ENCODE results near the gene CTBP2. TPM values are rescaled to one million over a fixed set of nuclear protein-coding genes. Genes with fewer than 3 reads are reported as not detected.

The CTBP2 gene
- polyA plus RNA-seq, 1 donor (not counting 4 experiments of a cell fraction or from before 2014, with no cell fraction given) = 76.0 TPM

DNA sequence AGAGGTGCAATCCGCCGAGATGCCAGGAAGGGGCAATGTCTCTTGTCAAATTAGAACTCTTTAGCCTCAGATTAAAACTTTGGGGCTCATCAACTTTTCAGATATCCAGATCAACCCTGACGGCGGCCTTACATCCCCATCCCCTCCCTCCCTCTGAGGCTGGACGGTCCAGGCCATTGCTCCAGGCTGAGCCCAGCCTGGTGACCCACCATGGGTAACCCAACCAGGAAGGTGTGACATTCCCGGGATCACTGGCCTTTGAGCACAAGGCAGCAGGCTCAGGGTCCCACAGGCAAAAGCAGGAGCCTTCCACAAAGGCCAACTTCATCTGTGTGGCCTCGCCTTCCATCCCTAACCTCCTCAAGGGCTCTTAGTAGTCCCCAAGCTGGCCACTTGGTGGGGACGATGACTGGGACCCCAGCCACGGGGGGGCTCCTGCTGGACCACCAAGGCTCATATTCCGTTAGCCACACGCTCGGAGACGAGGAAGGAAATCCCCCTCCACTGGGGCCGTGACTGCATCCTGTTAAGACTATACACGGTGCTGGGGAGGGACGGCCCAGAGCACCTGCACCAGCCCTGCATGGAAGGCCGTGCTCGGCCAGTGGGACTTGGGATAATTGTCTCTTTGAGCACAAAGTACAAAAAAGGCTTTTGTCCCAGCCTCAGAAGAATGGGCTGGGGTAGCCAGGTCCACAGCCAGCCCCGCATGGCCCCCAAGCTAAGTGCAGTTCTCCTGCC, 155.6 kb downstream of the CTBP2 start:
- no peak for DNase-seq (ENCODE audit: low read depth, low spot score)
- H3K4me3 ChIP-seq (ENCODE audit: control insufficient read depth in 2 of 3, extremely low read depth in 1 of 3, insufficient read depth in 2 of 3, low read depth in 1 of 3, low read length in 3 of 3) = no peak overlapping the region
- H3K27ac ChIP-seq (ENCODE audit: control insufficient read depth, insufficient read depth, low read length) = no peak overlapping the region
- dilution Hi-C loops (cut with MboI; ENCODE audit: extremely low pct_ligation_motif_present, low sequenced_read_pairs) = no loop called here
- peaks cover 22% of the 10 kb centered on the region for H3K4me1 ChIP-seq (ENCODE audit: control insufficient read depth, extremely low read depth, insufficient read depth, low read length)
- no peak overlapping the region for H3K9ac ChIP-seq (ENCODE audit: control insufficient read depth, extremely low read depth, insufficient read depth, low read length)
- no peak overlapping the region for H2AFZ ChIP-seq (ENCODE audit: control insufficient read depth, low read length)
- H3K9me3 ChIP-seq (ENCODE audit: control insufficient read depth, low read depth, low read length) = no peaks in the 10 kb centered on the region
- H3K4me2 ChIP-seq (ENCODE audit: control insufficient read depth, extremely low read depth, insufficient read depth, low read depth, low read length) = no peak overlapping the region
- no peaks in the 10 kb centered on the region for H3K27me3 ChIP-seq (ENCODE audit: control insufficient read depth, extremely low read depth, insufficient read depth, low read length)
- TF ChIP-seq CTCF (optimal IDR thresholded peaks at IDR 0.05 in 1 of 3, IDR thresholded peaks at IDR 0.05 in 1 of 3, conservative IDR thresholded peaks at IDR 0.05 in 1 of 3; ENCODE audit: extremely low read depth in 1 of 3, insufficient read depth in 2 of 3, low read length in 3 of 3) = no peak
- no peak for TF ChIP-seq EZH2 (IDR thresholded peaks at IDR 0.05; ENCODE audit: low read length)
- no peak for FAIRE-seq
- H3K79me2 ChIP-seq (ENCODE audit: control insufficient read depth, insufficient read depth, low read length) = peaks cover 51% of the 10 kb centered on the region
- peaks cover 38 to 41% of the 10 kb centered on the region in 2 experiments for H3K36me3 ChIP-seq (ENCODE audit: control insufficient read depth in 2 of 2, extremely low read depth in 1 of 2, insufficient read depth in 2 of 2, low read length in 2 of 2)
- peaks cover 7% of the 10 kb centered on the region for H4K20me1 ChIP-seq (ENCODE audit: control insufficient read depth, extremely low read depth, insufficient read depth, low read length)
- H3K9me1 ChIP-seq (ENCODE audit: control insufficient read depth, extremely low read depth, insufficient read depth, low read length) = no peaks in the 10 kb centered on the region

- Histone ChIP-seq H2AFZ (ENCODE audit: control insufficient read depth, low read length) (no peak overlapping the region), H3K27ac (ENCODE audit: control insufficient read depth, insufficient read depth, low read length) (no peak overlapping the region), H3K4me2 (ENCODE audit: control insufficient read depth, extremely low read depth, insufficient read depth, low read depth, low read length) (no peak overlapping the region), H3K4me1 (ENCODE audit: control insufficient read depth, extremely low read depth, insufficient read depth, low read length) (peaks cover 14% of the 10 kb centered on the region), H3K79me2 (ENCODE audit: control insufficient read depth, insufficient read depth, low read length) (peaks cover 47% of the 10 kb centered on the region), H3K4me3 (ENCODE audit: control insufficient read depth in 2 of 3, extremely low read depth in 1 of 3, insufficient read depth in 2 of 3, low read depth in 1 of 3, low read length in 3 of 3) (no peak overlapping the region), H3K9me1 (ENCODE audit: control insufficient read depth, extremely low read depth, insufficient read depth, low read length) (no peaks in the 10 kb centered on the region), H4K20me1 (ENCODE audit: control insufficient read depth, extremely low read depth, insufficient read depth, low read length) (peaks cover 7% of the 10 kb centered on the region), H3K36me3 (ENCODE audit: control insufficient read depth in 2 of 2, extremely low read depth in 1 of 2, insufficient read depth in 2 of 2, low read length in 2 of 2) (peaks cover 39 to 43% of the 10 kb centered on the region in 2 experiments), H3K27me3 (ENCODE audit: control insufficient read depth, extremely low read depth, insufficient read depth, low read length) (no peaks in the 10 kb centered on the region), H3K9me3 (ENCODE audit: control insufficient read depth, low read depth, low read length) (no peaks in the 10 kb centered on the region), H3K9ac (ENCODE audit: control insufficient read depth, extremely low read depth, insufficient read depth, low read length) (no peak overlapping the region)
- dilution Hi-C loops (cut with MboI; ENCODE audit: extremely low pct_ligation_motif_present, low sequenced_read_pairs) = no loop called here
- DNase-seq (ENCODE audit: low read depth, low spot score) (no peak), FAIRE-seq (no peak)
- TF ChIP-seq EZH2 (IDR thresholded peaks at IDR 0.05; ENCODE audit: low read length) (no peak), CTCF (optimal IDR thresholded peaks at IDR 0.05 in 1 of 3, IDR thresholded peaks at IDR 0.05 in 1 of 3, conservative IDR thresholded peaks at IDR 0.05 in 1 of 3; ENCODE audit: extremely low read depth in 1 of 3, insufficient read depth in 2 of 3, low read length in 3 of 3) (no peak)
These were observed 156.4 kb downstream of the CTBP2 start for GRCh38 chr10:125003901-125004467.

All from keratinocyte (primary cell).